HG02884 (cell line): Measurements from ENCODE around the gene ALDH1A2.
"Not testable (repeated sequence)": the region's sequence is repeated elsewhere in the genome, so short reads cannot be mapped to it uniquely, and the experiment has no call there.

Experiments
- ATAC-seq: cut with Tn5 transposase; IDR thresholded peaks from one replicate; pipeline ENCODE4 v1.9.1; 2021; ENCODE audit warnings: mild to moderate bottlenecking, moderate library complexity; ENCODE audit not compliant: unreplicated experiment

ALDH1A2 gene

GRCh38 chr15:58043192-58043903 lies 22.2 kb downstream of the ALDH1A2 start:
- no peak for ATAC-seq

- no peak for ATAC-seq
These were observed 23.5 kb downstream of the ALDH1A2 start for GRCh38 chr15:58042006-58042405.

GRCh38 chr15:58040150-58040549 lies 25.4 kb downstream of the ALDH1A2 start:
- ATAC-seq: no peak

- ATAC-seq: no peak
These were observed 26.2 kb downstream of the ALDH1A2 start for GRCh38 chr15:58039079-58040035.

GRCh38 chr15:58038426-58039078 lies 27.0 kb downstream of the ALDH1A2 start:
- ATAC-seq: no peak

GRCh38 chr15:58037723-58038301 lies 27.7 kb downstream of the ALDH1A2 start:
- no peak for ATAC-seq

- ATAC-seq: no peak
These were observed 28.9 kb downstream of the ALDH1A2 start for GRCh38 chr15:58036579-58036978.

- ATAC-seq: not testable (repeated sequence)
These were observed 37.1 kb downstream of the ALDH1A2 start for GRCh38 chr15:58028392-58028791.

GRCh38 chr15:58026552-58026951 lies 39.0 kb downstream of the ALDH1A2 start:
- ATAC-seq: no peak

GRCh38 chr15:58026051-58026450 lies 39.5 kb downstream of the ALDH1A2 start:
- ATAC-seq: no peak

GRCh38 chr15:58021332-58022230 lies 43.9 kb downstream of the ALDH1A2 start:
- no peak for ATAC-seq

- ATAC-seq: no peak
These were observed 45.8 kb downstream of the ALDH1A2 start for GRCh38 chr15:58019503-58020376.

- no peak for ATAC-seq
These were observed 47.6 kb downstream of the ALDH1A2 start for GRCh38 chr15:58017869-58018268.

- no peak for ATAC-seq
These were observed 48.8 kb downstream of the ALDH1A2 start for GRCh38 chr15:58016581-58017175.

GRCh38 chr15:58015565-58015964 lies 49.9 kb downstream of the ALDH1A2 start:
- no peak for ATAC-seq

GRCh38 chr15:58014470-58014869 lies 51.0 kb downstream of the ALDH1A2 start:
- ATAC-seq: no peak

GRCh38 chr15:58014040-58014439 lies 51.5 kb downstream of the ALDH1A2 start:
- ATAC-seq: no peak

- ATAC-seq: no peak
These were observed 54.5 kb downstream of the ALDH1A2 start for GRCh38 chr15:58010983-58011382.

- no peak for ATAC-seq
These were observed 61.7 kb downstream of the ALDH1A2 start for GRCh38 chr15:58003810-58004209.
